Osteoblast (primary cell): ENCODE data around the gene NES. TPM values are rescaled to one million over a fixed set of nuclear protein-coding genes. Genes with fewer than 3 reads are reported as not detected.

ENCODE experiments used
- DNase-seq: peaks from one replicate; pipeline ENCODE4 v3.0.0; 2011; ENCODE audit warnings: low spot score, mixed read lengths; ENCODE audit not compliant: insufficient read length; ENCODE audit errors: missing footprints
- H2AFZ ChIP-seq: 2 replicates; pipeline ENCODE4 v1.6.0; 2011; ENCODE audit warnings: mild to moderate bottlenecking, low read length
- H3K27ac ChIP-seq: 2 replicates; pipeline ENCODE4 v1.5.1; 2011; ENCODE audit warnings: mild to moderate bottlenecking, low read depth, low read length, moderate library complexity
- H3K27me3 ChIP-seq: 2 replicates; pipeline ENCODE4 v1.6.0; 2012; ENCODE audit warnings: mild to moderate bottlenecking, control low read depth, inconsistent platforms, low read length, moderate library complexity; ENCODE audit not compliant: insufficient read depth
- H3K36me3 ChIP-seq: 2 replicates; pipeline ENCODE4 v1.5.1; 2011; ENCODE audit warnings: mild to moderate bottlenecking, low read length, control low read depth, moderate library complexity; ENCODE audit not compliant: insufficient read depth
- H3K4me1 ChIP-seq: 2 replicates; pipeline ENCODE4 v1.5.1; 2011; ENCODE audit warnings: mild to moderate bottlenecking, low read length, control low read depth, moderate library complexity; ENCODE audit not compliant: insufficient read depth
- H3K4me2 ChIP-seq: 2 replicates; pipeline ENCODE4 v1.6.0; 2011; ENCODE audit warnings: mild to moderate bottlenecking, low read length; ENCODE audit not compliant: insufficient read depth
- H3K4me3 ChIP-seq: fragments of 200-600 bp; sonication (generic); 3 replicates; pipeline ENCODE4 v1.5.1; 2012; ENCODE audit warnings: mild to moderate bottlenecking, low read length, inconsistent platforms; ENCODE audit not compliant: insufficient read depth
- H3K79me2 ChIP-seq: 2 replicates; pipeline ENCODE4 v1.6.0; 2012; ENCODE audit warnings: mild to moderate bottlenecking, low read length, control low read depth, inconsistent platforms; ENCODE audit not compliant: insufficient read depth
- H3K9me3 ChIP-seq: 2 replicates; pipeline ENCODE4 v1.5.1; 2011; ENCODE audit warnings: low read depth, low read length, control low read depth
- H4K20me1 ChIP-seq: 2 replicates; pipeline ENCODE4 v1.6.0; 2012; ENCODE audit warnings: mild to moderate bottlenecking, low read length, control low read depth; ENCODE audit not compliant: insufficient read depth
- total RNA-seq: library from RNA; depleted of rRNA; stranded (reverse); fragments of >200 nt; gene quantifications from 2 replicates; pipeline ENCODE4 v1.2.3, GENCODE V29; 2012
- TF ChIP-seq, protein P1 (sequence below): IDR thresholded peaks from 2 replicates; pipeline ENCODE4 v1.5.1; 2011; ENCODE audit warnings: mild to moderate bottlenecking, low read depth, low read length, moderate library complexity; ENCODE audit errors: extremely low read depth

Gene NES
- total RNA-seq, 1 donor = 0.36 TPM

DNA sequence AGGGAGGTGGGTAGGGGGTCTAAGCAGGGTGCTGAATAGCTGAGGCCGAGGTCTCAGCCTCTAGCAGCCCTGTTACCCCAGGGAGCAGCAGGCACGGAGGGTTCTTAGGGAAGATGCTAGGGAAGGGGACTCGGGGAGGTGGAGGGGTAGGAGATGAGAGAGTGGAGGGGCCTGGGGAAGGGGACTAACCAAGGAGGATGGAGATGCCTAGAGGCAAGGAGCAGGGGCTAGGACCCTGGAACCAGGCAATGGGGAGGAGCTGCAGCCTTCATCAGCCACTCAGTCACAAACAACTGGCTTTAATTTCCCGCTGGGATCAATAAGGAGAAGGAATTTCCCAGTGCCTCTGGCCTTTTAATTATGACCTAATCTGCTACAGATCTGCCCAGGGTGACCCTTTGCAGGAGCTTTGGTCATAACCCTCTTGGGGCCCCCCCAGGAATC is 31.0 kb upstream of the NES start:
- Histone ChIP-seq H3K27me3 (no peaks in the 10 kb centered on the region), H3K9me3 (no peaks in the 10 kb centered on the region), H3K4me2 (peak overlapping the region; percentile 23), H3K4me3 (no peak overlapping the region), H3K79me2 (no peaks in the 10 kb centered on the region), H3K27ac (no peak overlapping the region), H3K4me1 (peaks cover 69% of the 10 kb centered on the region), H4K20me1 (no peaks in the 10 kb centered on the region), H2AFZ (no peak overlapping the region), H3K36me3 (no peaks in the 10 kb centered on the region)
- no peak for DNase-seq
- TF ChIP-seq, protein P1, sequence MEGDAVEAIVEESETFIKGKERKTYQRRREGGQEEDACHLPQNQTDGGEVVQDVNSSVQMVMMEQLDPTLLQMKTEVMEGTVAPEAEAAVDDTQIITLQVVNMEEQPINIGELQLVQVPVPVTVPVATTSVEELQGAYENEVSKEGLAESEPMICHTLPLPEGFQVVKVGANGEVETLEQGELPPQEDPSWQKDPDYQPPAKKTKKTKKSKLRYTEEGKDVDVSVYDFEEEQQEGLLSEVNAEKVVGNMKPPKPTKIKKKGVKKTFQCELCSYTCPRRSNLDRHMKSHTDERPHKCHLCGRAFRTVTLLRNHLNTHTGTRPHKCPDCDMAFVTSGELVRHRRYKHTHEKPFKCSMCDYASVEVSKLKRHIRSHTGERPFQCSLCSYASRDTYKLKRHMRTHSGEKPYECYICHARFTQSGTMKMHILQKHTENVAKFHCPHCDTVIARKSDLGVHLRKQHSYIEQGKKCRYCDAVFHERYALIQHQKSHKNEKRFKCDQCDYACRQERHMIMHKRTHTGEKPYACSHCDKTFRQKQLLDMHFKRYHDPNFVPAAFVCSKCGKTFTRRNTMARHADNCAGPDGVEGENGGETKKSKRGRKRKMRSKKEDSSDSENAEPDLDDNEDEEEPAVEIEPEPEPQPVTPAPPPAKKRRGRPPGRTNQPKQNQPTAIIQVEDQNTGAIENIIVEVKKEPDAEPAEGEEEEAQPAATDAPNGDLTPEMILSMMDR = no peak

DNA sequence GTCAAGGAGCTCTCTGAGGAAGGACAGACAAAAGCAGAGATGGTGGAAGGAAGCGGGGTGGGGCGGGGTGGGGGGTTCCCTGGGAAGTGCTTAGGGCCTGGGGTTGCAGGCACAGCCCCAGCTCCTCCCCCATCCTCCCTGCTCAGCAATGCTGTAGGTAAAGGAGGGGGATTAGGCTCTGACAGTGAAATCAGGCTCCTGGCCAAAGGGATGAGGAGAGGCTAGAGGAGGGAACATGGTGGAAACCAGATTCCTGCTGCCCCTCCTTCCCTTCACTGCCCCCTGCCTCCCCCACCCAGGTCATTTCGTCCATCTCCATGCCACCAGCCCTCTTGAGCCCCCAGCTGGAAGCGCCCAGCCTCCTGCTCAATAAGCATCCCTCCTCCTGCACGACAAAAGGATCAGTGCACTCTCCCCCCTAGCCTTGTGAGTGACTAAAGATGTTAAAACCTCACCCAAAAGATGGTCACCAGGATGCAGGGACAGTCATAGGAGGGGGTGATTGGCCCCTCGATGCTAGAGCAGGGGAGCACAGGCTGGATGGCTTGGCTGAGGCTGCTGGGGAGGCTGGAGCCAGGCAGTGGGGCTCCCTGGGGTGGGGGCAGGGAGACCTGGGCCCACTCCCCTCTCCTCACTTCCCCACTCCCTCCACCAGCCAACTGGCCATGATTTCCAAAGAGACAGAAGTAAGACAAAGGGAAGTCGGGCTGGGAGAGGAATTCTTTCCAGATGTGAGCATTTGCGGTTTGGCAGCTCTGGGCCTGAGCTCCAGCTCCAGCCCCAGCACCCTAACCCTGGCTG is 30.4 kb upstream of the NES start:
- Histone ChIP-seq H3K9me3 (no peaks in the 10 kb centered on the region), H3K27me3 (no peaks in the 10 kb centered on the region), H2AFZ (no peak overlapping the region), H3K36me3 (no peaks in the 10 kb centered on the region), H3K27ac (no peak overlapping the region), H3K79me2 (no peaks in the 10 kb centered on the region), H3K4me3 (no peak overlapping the region), H3K4me2 (peak overlapping the region; percentile 23), H3K4me1 (peaks cover 63% of the 10 kb centered on the region), H4K20me1 (no peaks in the 10 kb centered on the region)
- TF ChIP-seq, protein P1 = no peak
- DNase-seq = no peak

DNA sequence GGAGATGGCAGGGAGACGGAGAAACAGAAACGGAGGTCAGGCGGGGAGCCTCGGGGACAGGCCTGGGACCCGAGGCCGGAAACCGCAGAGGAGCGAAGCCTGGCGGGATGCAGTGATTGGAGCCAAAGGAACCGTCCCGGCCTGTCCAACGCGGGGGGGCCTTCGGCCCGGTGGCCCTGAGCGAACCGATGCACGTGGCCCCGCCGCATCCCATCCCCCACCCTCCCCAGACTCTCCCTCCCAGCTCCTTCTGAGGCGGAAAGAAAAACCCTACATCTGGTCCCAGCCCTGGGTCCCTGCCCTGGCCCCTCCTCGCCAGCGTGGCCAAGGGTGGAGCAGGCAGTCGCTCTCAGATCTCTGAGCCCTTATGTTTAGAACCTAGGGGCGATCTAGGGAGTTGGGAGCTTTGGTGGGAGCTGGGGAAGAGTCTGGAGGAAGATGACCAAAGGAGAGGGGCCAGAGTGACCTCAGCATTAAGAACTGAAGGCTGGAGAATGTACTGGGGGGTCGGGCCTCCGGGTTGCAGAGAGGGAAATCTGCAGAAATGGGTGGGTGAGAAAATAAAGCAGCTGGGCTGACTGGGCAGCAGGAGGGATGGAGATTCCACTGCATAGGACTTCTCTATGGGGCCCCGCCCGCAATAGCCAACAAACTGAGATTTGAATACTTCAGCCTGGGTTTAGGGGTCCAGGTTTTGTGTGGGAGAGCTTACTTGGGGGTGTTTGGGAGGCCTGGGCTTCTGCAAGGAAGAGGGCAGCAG is 29.6 kb upstream of the NES start:
- no peaks in the 10 kb centered on the region for H4K20me1 ChIP-seq
- DNase-seq = peak; percentile 78
- H3K79me2 ChIP-seq = no peaks in the 10 kb centered on the region
- H3K27me3 ChIP-seq = no peaks in the 10 kb centered on the region
- peak overlapping the region; percentile 85 for H2AFZ ChIP-seq
- no peak overlapping the region for H3K27ac ChIP-seq
- peak overlapping the region; percentile 66 for H3K4me3 ChIP-seq
- TF ChIP-seq, protein P1 = no peak
- H3K4me2 ChIP-seq = peak overlapping the region; percentile 94
- H3K36me3 ChIP-seq = no peaks in the 10 kb centered on the region
- no peaks in the 10 kb centered on the region for H3K9me3 ChIP-seq
- H3K4me1 ChIP-seq = peaks cover 57% of the 10 kb centered on the region
